Limb (tissue), 2 donors: Measurements from ENCODE around the gene KBTBD8.

Source experiments
- DNase-seq, 2 donors: peaks; one replicate each; pipeline ENCODE4 v3.0.0-alpha.2; 2016; ENCODE audit errors: extremely low spot score in 2 of 2

Gene KBTBD8

DNA sequence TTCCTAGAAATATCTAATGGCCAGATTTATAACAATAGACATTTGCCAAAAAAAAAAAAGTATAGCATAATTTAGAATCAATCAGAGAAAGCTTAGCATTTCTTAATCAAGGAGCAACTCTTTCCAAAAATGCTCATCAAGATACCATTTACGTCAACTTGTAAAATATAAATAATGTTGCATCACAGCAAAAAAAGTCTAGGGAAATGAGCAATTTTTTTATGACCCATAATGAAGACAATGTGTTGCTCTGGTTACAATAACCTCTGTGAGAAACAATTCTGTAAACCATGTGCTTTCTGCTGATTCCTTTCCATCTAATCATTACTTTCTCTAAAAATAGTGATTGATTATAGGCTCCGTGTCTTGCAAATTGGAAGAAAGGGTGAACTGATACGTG, 36.3 kb downstream of the KBTBD8 start:
- no peak for DNase-seq

DNA sequence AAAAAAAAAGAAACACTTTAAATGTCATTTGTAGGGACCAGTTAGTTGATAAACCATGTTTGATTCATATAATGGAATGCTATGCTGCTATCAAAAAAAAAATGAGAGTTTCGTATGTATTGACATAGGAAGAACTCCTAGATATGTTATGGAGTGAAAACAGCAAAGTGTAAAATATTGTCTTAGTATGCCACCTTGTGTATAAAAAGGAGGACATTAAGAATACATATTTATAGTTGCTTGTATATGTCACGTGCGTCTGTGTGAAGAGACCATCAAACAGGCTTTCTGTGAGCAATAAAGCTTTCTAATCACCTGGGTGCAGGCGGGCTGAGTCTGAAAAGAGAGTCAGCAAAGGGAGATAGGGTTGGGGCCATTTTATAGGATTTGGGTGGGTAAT, 39.5 kb downstream of the KBTBD8 start:
- no peak for DNase-seq

DNA sequence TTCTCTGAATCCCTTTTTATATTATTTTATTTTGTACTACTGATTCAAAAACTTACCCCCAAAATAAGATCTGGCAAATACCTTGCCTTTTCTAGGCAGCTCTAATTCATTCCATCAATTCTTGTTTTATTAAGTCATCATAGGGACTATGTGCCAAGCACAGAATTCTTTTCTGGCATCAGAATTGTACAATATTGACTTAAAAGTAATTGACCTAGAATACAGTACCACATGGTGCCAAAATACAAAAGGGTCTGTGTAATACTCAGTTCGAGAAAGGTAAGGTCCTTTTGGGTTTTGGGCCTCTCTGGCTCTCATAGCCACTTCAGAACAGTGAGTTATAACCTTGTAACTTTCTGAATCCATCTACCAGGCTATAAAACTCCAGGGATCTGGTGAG, 46.2 kb downstream of the KBTBD8 start:
- DNase-seq: no peak

DNA sequence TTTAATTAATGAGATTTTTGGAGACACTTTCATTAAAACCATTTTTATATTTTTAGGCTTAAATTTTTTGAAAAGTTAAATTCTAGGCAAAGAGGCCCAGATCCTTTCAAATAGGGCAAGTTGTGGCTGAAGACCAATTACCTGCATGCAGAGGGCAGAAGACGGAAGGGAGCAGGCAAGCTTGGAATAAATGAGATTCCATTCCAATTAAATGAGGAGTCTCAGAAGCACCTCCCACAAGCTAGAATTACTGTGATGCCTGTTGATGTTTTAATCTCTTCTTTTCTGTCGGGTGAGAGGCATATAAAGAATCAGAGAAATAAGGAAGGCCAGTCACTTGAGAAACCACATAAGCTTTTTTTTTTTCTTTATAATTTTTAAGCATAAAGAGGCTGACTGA, 46.8 kb downstream of the KBTBD8 start:
- no peak for DNase-seq

DNA sequence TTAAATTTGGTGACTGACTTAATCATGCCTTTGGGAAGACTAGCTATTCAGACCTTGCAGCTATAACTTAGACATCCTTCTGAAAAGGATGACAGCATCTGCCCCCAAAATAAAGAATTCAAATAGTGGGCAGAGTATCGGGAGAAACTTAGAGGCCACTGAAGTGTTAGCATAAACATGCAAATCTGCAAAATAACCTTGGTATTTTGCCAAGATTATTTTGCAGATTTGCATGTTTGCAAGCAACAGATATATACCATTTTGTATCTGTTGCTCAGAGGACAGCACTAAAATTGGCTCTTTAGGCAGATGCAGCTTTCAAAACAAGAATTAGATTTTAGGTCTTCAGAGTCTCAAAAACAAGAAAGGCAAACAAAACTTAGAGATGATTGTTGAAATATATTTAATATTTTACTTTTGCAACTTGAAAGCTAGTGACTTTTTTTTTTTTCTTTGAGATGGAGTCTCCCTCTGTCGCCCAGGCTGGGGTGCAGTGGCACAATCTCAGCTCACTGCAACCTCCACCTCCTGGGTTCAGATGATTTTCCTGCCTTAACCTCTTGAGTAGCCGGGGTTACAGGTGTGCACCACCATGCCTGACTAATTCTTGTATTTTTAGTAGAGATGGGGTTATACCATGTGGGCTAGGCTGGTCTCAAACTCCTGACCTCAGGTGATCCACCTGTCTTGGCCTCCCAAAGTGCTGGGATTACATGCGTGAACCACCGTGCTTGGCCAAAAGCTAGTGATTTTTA, 47.8 kb downstream of the KBTBD8 start:
- DNase-seq: no peak

DNA sequence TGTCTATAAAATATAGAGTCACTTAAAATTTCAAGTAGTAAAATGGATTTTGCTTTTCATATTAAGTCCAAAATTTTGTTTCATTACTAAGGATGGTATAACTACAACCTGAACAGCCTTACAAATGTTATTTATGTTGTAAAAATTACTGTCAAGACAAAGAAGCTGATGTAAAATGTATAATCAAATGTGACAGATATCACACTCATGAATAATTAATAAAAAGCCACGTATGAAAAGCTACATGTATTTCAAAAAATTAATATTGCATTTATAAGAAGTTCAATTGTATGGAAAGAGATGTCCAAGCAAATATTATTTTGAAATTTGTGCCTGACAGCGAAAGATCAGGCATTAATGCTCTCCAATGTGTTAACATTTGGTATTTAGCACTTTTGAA, 48.9 kb downstream of the KBTBD8 start:
- DNase-seq: no peak

DNA sequence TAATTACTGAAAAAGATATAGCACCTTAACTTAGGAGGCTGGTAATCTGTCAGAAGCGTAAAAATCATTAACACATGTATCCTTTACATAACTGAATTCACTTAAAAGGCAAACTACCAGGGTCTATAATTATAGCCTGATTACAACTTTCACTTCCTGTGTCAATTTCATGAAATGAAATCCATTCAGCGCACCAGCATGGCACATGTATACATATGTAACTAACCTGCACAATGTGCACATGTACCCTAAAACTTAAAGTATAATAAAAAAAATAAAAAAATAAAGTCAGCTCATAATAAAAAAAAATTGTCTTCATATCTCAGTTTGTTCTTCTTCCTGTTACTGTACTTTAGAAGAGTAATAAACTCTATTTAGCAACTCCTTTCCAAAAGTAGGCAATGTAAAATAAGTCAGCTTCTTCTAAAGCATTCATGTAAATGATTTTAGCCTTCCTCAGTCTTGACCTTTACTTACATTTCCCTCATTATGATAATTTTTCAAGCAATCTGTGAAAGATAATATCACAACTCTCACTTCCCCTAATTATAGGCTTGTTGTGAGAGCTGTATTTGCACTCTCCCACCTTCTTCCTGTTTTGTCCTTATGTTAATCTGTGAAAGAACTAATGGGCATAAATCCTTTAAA, 50.1 kb downstream of the KBTBD8 start:
- DNase-seq: no peak

DNA sequence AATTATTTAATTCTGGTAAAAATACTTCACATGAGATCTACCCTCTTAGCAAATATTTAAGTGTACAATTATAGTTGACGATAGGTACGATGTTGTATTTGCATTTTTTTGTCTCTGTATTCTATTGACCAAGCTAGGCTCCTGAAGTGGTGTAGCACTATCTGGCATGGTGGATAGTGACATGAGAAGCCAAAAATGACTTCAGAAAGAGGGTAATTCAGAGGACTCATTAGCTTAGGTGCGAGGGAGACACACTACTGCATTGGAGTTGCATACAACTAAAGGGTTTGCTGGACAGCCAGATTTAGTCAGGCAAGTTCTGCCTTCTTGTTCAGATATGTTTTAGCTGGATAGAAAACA, 50.6 kb downstream of the KBTBD8 start:
- no peak for DNase-seq

DNA sequence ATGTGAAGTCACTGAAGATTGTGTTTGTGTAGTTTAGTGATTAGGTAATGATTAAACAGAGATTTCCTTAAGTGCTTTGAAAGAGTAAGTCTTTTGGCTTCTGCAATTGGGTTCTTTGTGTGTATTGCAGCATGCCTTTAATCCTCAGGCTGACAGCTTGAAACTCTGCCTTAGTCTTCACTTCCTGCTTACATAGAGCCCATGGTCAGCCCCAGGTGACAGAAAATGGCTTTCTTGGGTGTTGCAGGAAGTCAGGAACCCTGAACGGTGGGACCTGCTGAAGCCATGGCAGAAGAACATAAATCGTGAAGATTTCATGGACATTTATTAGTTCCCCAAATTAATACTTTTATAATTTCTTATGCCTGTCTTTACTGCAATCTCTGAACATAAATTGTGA, 61.3 kb downstream of the KBTBD8 start:
- no peak for DNase-seq
